ENCODE measurements around the gene GPR63.

DNA sequence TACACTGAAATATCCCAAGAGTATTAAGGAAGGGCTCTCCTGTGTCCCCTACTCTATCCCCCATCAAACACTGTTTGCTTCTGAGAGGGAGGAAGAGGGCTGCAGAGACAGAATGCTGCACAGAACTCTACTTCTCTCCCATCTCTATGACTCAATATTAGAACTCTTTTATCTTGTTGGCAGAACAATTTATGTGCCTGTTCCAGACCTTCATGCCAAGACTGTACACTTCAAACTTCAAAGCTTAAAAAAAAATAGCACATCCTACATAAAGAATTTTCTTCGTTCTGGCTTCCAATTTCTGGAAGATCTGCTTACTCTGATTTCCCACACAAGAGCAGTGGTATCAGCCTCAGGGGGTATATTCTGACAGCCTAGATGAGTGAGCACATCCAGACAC, 19.6 kb upstream of the GPR63 start:
- TF ChIP-seq, protein P1, sequence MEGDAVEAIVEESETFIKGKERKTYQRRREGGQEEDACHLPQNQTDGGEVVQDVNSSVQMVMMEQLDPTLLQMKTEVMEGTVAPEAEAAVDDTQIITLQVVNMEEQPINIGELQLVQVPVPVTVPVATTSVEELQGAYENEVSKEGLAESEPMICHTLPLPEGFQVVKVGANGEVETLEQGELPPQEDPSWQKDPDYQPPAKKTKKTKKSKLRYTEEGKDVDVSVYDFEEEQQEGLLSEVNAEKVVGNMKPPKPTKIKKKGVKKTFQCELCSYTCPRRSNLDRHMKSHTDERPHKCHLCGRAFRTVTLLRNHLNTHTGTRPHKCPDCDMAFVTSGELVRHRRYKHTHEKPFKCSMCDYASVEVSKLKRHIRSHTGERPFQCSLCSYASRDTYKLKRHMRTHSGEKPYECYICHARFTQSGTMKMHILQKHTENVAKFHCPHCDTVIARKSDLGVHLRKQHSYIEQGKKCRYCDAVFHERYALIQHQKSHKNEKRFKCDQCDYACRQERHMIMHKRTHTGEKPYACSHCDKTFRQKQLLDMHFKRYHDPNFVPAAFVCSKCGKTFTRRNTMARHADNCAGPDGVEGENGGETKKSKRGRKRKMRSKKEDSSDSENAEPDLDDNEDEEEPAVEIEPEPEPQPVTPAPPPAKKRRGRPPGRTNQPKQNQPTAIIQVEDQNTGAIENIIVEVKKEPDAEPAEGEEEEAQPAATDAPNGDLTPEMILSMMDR (IDR thresholded peaks at IDR 0.05), result no peak
- TF ChIP-seq POLR2A (IDR thresholded peaks at IDR 0.05), result no peak
